GM12872 (cell line): ENCODE results near the gene SNX8.

Source experiments
- TF ChIP-seq, protein P1 (sequence below): IDR thresholded peaks from 3 replicates; pipeline ENCODE4 v1.5.1; 2011; ENCODE audit warnings: low read depth, mild to moderate bottlenecking, low read length, moderate library complexity; ENCODE audit not compliant: insufficient read depth

The SNX8 gene

DNA sequence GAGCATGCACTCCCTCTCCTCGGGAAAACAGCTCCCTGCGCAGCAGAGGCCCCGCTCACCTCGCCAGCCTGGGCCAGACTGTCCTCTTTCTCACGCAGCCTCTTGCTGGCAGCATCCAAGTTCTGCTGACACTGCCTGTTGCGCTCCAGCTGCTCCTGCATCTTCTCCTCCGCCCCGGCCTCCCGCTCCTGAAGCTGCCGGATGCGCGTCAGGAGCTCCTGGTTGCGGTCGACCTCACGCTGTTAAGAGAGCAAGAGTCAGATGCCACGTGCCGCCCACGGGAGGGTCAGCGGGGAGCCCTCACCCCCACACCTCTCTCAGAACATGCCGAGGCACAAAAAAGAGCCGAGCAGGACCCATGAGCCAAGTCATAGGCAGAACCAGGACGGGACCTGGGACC lies 91.7 kb downstream of the SNX8 start:
- TF ChIP-seq, protein P1, sequence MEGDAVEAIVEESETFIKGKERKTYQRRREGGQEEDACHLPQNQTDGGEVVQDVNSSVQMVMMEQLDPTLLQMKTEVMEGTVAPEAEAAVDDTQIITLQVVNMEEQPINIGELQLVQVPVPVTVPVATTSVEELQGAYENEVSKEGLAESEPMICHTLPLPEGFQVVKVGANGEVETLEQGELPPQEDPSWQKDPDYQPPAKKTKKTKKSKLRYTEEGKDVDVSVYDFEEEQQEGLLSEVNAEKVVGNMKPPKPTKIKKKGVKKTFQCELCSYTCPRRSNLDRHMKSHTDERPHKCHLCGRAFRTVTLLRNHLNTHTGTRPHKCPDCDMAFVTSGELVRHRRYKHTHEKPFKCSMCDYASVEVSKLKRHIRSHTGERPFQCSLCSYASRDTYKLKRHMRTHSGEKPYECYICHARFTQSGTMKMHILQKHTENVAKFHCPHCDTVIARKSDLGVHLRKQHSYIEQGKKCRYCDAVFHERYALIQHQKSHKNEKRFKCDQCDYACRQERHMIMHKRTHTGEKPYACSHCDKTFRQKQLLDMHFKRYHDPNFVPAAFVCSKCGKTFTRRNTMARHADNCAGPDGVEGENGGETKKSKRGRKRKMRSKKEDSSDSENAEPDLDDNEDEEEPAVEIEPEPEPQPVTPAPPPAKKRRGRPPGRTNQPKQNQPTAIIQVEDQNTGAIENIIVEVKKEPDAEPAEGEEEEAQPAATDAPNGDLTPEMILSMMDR, result no peak

GRCh38 chr7:2220954-2221353 lies 93.3 kb downstream of the SNX8 start:
- TF ChIP-seq, protein P1, result no peak

GRCh38 chr7:2220506-2220905 lies 93.7 kb downstream of the SNX8 start:
- TF ChIP-seq, protein P1, result no peak

DNA sequence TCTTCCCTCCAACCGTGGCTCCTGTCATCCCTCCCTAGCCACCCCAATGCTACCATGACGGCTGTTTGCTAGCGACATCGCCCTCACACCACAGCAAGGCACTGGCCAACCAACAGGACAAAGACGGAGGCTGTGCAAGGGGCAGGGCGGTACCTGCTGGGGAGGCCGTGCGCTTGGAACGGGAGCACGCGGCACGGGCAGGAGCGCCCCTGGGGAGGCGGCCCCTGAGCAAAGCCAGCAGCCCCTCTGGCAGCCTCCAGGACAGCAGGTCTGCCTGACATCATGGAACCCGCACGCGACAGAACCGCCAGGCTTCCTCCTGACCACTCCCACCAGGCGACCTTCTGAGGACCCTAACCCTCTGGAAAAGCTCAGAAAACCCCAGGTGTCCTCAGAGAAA lies 94.2 kb downstream of the SNX8 start:
- TF ChIP-seq, protein P1, result no peak

DNA sequence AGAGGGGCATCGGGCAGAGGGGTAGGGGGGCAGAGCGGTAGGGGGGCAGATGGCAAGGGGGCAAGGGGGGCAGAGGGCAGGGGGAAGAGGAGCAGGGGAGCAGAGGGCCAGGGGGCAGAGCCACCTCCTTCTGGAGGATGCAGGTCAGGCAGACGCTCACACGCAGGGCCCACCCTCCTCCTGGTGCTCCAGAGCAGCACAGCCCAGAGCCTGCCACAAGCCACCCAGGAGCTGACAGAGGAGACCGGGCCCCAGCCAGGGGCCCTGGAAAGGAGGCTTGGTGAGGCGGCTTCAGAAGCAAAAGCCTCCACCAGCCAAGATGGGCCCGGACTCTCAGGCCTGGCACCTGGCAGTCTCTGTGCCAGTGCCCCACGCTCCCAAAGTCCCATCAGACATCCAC lies 94.6 kb downstream of the SNX8 start:
- TF ChIP-seq, protein P1, result no peak

DNA sequence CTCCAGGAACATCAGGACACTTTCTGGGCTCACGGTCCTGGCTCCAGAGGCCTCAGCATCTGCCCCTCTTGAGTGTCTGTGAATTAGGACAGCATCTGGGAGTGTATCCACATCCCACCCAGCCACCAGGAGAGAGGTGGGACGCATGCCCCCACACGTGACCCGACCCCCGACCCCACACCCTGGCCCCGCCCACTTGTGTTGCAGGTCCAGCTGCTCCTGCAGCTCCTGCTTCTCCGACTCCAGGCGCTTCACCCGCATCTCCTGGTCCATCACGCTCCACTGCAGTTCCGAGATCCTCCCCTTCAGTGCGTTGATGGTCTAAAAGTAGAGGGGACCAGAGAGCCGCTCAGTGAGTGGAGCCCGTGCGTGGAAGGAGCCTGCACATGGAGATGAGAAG lies 95.1 kb downstream of the SNX8 start:
- TF ChIP-seq, protein P1, result no peak

- TF ChIP-seq, protein P1, result no peak
Measured at GRCh38 chr7:2218444-2218785, 95.8 kb downstream of the SNX8 start.
